Dedifferentiated amniotic fluid mesenchymal stem cell (primary cell): ENCODE data around the gene AVPR1B.
"Not testable (repeated sequence)": the region's sequence is repeated elsewhere in the genome, so short reads cannot be mapped to it uniquely, and the experiment has no call there.

ENCODE experiments used
- DNase-seq: peaks from one replicate; pipeline ENCODE4 v3.0.0-alpha.2; 2016; ENCODE audit errors: extremely low spot score

The AVPR1B gene

DNA sequence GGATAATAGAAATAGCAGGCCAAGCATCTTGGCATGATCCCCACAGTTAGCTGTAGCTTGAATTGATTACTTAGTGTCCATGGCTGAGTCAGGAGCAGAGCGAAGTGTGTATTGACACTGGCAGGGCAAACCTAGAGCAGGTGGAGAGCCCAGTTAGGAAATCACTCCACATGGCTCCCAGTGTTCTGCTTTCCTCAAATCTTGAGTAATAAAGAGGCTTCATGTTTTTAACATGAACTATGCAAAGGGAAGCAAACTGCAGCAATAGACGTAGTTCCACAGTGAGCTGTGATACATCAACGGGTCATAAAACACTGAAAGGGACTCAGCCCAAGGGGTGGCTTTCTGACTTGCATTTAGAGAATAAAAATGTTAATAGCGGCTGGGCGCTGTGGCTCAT, 35.3 kb downstream of the AVPR1B start:
- DNase-seq: no peak

DNA sequence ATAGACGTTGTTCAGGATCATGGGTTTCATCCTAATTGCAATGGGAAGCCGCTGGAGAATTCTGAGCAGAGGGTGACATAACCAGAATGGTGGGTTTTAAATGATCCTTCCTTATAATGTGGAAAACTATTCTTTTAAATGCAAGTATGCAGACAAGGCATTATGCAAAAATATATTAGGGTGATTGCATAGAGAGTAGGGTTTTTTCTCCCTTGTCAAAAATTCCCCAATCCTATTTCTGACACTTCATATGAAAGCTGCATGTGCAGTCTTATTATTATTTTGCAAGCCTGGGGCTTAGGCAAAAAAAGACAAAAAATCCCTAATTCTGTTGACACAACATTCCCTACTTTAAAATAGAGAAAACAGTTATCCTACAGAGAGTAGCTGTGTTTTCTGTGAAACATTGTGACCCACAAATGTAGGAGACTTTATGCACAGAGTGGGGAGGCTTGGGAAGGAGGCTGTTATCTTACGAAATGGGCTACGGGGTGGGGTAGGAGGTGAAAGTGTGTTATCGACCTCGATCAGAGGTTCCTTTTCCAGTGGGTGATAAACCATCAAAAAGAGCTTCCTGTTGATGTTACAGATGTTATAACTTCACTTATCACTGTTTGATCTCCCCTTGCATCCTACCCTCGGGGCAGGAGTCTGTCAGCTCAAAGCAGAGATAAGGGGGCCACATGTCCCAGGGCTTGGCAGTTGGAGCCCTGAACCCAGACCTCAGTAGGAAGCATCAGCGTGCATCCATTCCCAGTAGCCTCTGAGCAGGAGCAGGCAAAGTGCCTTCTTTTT, 37.0 kb downstream of the AVPR1B start:
- no peak for DNase-seq

DNA sequence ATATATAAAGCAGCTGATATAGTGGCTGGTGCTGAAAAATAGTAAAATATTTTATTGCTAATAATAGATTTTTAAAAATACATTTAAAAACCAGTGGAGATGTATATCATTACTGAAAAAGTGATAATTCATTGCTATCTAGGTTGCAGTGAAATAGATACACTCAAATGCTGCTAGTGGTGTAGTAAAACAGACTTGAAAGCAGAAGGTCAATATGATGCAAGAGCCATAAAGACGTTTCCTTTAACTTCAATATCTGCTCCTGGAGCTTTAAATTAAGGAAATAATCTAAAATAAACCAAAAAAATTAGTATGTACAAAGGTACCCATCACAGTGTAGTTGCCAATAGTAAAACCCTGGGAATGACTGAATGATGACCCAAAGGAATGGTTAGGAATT, 38.1 kb downstream of the AVPR1B start:
- DNase-seq: no peak

DNA sequence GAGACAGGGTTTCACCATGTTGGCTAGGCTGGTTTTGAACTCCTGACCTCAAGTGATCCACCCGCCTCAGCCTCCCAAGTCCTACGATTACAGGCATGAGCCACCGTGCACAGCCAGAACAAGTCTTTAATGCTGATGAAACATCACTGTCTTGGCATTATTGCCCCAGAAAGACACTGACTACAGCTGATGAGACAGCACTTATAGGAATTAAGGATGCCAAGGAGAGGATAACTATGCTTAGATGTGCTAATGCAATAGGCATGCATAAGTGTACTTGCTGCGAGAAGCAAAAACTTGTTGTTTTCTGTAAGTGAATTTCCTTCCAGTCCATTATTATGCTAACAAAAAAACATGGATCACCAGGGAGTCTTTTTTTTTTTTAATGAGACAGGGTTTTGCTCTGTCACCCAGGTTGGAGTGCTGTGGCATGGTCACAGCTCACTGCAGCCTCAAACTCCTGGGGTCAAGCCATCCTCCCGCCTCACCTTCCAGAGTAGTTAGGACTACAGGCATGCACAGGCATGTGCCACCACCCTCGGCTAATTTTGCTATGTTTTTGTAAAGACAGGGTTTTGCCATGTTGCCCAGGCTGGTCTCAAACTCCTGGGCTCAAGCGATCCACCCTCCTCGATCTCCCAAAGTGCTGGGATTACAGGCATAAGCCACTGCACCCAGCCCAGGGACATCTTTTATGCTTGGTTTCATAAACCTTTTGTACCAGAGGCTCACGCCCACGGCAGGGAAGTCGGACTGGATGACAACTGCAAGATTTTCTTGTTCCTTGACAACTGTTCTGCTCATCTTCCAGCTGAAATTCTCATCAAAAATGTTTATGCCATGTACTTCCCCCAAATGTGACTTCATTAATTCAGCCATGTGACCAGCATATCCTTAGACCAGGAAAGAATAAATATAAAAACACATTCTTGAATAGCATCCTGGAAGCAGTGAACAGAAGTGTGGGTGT, 41.1 kb downstream of the AVPR1B start:
- peak; percentile 21 for DNase-seq

DNA sequence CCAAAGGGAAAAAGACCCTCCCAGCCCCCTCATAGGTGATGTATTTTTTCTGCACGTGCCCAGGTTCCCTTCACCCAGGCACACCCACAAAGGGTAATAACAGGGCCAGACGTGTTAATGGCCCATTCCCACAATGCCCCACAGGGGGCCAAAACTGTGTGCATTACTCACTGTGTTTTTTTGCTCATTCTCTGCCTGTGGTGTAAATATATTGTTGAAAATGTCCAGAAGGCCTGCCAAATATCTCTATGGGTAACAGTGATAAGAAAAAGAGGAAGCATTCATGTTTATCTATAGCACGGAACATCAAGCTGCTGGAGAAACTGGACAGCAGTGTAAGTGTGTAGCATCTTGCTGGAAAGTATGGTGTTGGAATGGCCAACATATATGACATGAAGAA, 42.3 kb downstream of the AVPR1B start:
- DNase-seq: no peak

- DNase-seq: no peak
These were observed 46.4 kb downstream of the AVPR1B start for GRCh38 chr1:206070627-206071304.

- no peak for DNase-seq
These were observed 48.9 kb downstream of the AVPR1B start for GRCh38 chr1:206068314-206068713.

- DNase-seq: no peak
These were observed 49.5 kb downstream of the AVPR1B start for GRCh38 chr1:206067486-206068227.

DNA sequence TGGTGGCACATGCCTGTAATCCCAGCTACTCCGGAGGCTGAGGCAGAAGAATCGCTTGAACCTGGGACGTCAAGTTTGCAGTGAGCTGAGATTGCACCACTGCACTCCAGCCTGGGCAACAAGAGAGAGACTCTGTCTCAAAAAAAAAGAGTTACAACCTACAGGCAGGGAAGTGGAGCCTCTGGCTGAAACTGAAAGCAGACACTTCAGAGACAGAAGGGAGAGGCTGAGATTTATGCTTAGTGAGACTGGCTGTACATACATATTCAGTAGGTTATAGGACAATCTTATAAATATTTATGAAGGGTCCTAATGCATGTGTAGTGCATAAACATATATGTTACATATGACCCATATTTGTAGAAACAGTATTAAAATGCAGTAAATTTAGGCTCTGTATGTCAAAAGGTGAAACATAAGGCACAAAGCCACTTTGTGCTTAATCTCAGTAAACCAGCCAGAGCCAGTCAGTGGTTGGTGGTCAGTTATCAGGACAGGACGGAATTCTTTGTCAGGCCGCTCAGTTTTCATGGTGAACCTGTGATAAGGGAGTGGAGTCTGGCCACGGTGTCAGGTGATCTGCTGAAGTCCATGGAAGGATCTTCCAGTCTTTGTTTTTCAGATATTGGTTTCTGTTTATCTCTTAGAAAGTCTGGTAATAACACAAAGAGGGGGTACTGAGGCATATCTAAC, 50.6 kb downstream of the AVPR1B start:
- no peak for DNase-seq

- DNase-seq: no peak
These were observed 51.5 kb downstream of the AVPR1B start for GRCh38 chr1:206065547-206066145.

DNA sequence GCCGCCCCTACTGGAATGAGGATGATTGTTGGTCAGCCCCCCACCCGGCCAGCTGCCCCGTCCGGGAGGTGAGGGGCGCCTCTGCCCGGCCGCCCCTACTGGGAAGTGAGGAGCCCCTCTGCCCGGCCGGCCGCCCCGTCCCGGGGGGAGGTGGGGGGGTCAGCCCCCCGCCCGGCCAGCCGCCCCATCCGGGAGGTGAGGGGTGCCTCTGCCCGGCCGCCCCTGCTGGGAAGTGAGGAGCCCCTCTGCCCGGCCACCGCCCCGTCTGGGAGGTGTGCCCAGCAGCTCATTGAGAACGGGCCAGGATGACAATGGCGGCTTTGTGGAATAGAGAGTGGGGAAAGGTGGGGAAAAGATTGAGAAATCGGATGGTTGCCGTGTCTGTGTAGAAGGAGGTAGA, 52.7 kb downstream of the AVPR1B start:
- DNase-seq: not testable (repeated sequence)

- DNase-seq: not testable (repeated sequence)
These were observed 53.2 kb downstream of the AVPR1B start for GRCh38 chr1:206064001-206064400.

DNA sequence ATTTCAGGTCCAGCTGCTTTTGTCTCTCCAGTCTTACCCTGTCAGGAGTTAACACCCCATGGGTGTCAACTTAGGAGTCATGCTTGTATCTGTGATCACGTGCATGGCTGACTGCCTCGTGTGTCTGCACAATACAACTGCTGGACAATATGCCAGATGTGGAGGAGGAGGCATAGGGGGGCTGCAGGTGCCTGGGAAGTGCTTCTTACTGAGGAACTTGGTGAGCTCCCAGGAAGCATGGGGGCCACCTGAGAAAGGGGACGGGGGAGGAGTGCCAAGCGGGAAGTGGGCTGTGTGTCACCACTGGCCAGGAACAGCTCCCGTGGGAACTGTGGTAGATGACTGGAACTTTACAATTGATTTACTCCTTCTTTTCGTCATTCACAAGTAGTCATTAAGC, 54.7 kb downstream of the AVPR1B start:
- no peak for DNase-seq

DNA sequence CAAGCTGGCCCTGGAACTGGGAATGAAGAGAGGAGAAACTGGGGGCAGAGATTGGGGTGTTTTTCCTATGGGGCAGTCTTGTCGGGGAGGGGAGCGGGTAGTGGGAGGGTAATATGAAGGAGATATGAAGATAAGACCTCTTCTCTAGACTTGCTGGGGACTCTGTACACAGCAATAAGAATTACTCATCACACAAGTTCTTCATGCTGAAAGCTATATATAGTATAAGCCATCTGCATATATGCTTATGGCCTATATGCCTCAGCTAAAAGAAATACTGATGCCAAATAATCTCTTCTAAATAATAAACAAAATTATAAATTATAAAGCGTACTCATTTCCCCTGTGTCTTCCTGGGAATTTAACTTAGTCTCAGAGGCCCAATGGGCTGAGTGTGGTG, 56.3 kb downstream of the AVPR1B start:
- DNase-seq: no peak
